ENCODE data around the gene DEPDC5. TPM values are rescaled to one million over a fixed set of nuclear protein-coding genes. Genes with fewer than 3 reads are reported as not detected.

Gene DEPDC5
- total and polyA plus RNA-seq, 9 of the 15 experiments (the other 6 are each of a cell fraction or from before 2014, with no cell fraction given), result 2.3 to 12.3 (median 10.7) TPM

GRCh38 chr22:31750365-31751284 lies 3.2 kb upstream of the DEPDC5 start:
- peak overlapping the region; percentile 86 for H2AFZ ChIP-seq (ENCODE audit: low read depth, low read length)
- peaks cover 19% of the 10 kb centered on the region; the same call in 2 of the 3 replicates for H3K36me3 ChIP-seq (ENCODE audit: control insufficient read depth, insufficient read depth, low read length)
- ChIA-PET CTCF (ENCODE audit: low intra/inter-chr PET ratio) (no interaction called here), POLR2A (interaction anchor here (0.7 kb wide), 2 partner anchors 27 to 393 kb away, joined by 3 read pairs; no protein-coding TSS in a partner anchor)
- no peaks in the 10 kb centered on the region for H3K9me3 ChIP-seq (replicated peaks; ENCODE audit: control insufficient read depth, insufficient read depth, low read depth, low read length)
- FAIRE-seq (peak; percentile 52), DNase-seq (ENCODE audit: extremely low read depth in 1 of 4, low spot score in 3 of 4) (peak in 1 of 4 experiments; percentile 41), ATAC-seq (no peak)
- peak; percentile 74 for TF ChIP-seq NFE2 (IDR thresholded peaks at IDR 0.05; ENCODE audit: low read depth)
- peak; percentile 59 for TF ChIP-seq C11orf30 (IDR thresholded peaks at IDR 0.05; ENCODE audit: low read depth)
- peak; percentile 58 for TF ChIP-seq ZNF316 (IDR thresholded peaks at IDR 0.05)
- peak; percentile 14; the same call in 1 of the 2 replicates for TF ChIP-seq CBFA2T3 (IDR thresholded peaks at IDR 0.05)
- 0 out of 4 replicates have a peak, but pooled peaks of 1 of the 2 experiments have one; percentile 32 for TF ChIP-seq MLLT1 (IDR thresholded peaks at IDR 0.05)
- TF ChIP-seq VEZF1 (CRISPR knock-in tag; IDR thresholded peaks at IDR 0.05), result no peak
- TF ChIP-seq IRF1 (CRISPR knock-in tag; IDR thresholded peaks at IDR 0.05; ENCODE audit: borderline replicate concordance), result no peak
- peak overlapping the region; percentile 74 for H3K4me2 ChIP-seq (ENCODE audit: insufficient read depth, low read length)
- H3K9me1 ChIP-seq (ENCODE audit: control insufficient read depth, insufficient read depth, low read length), result no peaks in the 10 kb centered on the region
- H3K27me3 ChIP-seq (ENCODE audit: control insufficient read depth in 2 of 2, insufficient read depth in 2 of 2, low read length in 2 of 2), result no peaks in the 10 kb centered on the region
- H3K4me1 ChIP-seq (replicated peaks in 1 of 2; ENCODE audit: control insufficient read depth in 2 of 2, insufficient read depth in 2 of 2, low read length in 2 of 2), result peaks cover 34 to 45% of the 10 kb centered on the region in 2 experiments
- WGBS (ENCODE audit: insufficient coverage, low coverage, missing lambda C conversion rate), result 31% methylated on average over 15 of the region's 16 CpGs
- peak overlapping the region; percentile 90 for H3K4me3 ChIP-seq
- H3K9ac ChIP-seq (ENCODE audit: insufficient read depth in 1 of 2, low read depth in 2 of 2, low read length in 2 of 2), result peak overlapping the region; percentile 86 to 92
- in situ Hi-C loops (cut with MboI), result no loop called here
- TSS peak; percentile 34 for BruUV-seq (replicated peaks)
- H3K79me2 ChIP-seq (ENCODE audit: control insufficient read depth, insufficient read depth, low read length), result peaks cover 53% of the 10 kb centered on the region
- H4K20me1 ChIP-seq (replicated peaks; ENCODE audit: control insufficient read depth, insufficient read depth, low read length), result no peaks in the 10 kb centered on the region
- H3K27ac ChIP-seq (ENCODE audit: extremely low read depth, low read depth, low read length), result peak overlapping the region; percentile 89
- intact Hi-C loops (cut with micrococcal nuclease), result loop anchor here (5.0 to 10.0 kb wide), 2 partner anchors 86 to 197 kb away; partner anchors contain the start of gene PISD

Data from K562 (cell line).